HG02885 (cell line): ENCODE data around the gene CAB39.

Experiments
- ATAC-seq: cut with Tn5 transposase; IDR thresholded peaks from one replicate; pipeline ENCODE4 v1.9.1; 2021; ENCODE audit warnings: mild to moderate bottlenecking; ENCODE audit not compliant: unreplicated experiment, poor library complexity

CAB39 gene

DNA sequence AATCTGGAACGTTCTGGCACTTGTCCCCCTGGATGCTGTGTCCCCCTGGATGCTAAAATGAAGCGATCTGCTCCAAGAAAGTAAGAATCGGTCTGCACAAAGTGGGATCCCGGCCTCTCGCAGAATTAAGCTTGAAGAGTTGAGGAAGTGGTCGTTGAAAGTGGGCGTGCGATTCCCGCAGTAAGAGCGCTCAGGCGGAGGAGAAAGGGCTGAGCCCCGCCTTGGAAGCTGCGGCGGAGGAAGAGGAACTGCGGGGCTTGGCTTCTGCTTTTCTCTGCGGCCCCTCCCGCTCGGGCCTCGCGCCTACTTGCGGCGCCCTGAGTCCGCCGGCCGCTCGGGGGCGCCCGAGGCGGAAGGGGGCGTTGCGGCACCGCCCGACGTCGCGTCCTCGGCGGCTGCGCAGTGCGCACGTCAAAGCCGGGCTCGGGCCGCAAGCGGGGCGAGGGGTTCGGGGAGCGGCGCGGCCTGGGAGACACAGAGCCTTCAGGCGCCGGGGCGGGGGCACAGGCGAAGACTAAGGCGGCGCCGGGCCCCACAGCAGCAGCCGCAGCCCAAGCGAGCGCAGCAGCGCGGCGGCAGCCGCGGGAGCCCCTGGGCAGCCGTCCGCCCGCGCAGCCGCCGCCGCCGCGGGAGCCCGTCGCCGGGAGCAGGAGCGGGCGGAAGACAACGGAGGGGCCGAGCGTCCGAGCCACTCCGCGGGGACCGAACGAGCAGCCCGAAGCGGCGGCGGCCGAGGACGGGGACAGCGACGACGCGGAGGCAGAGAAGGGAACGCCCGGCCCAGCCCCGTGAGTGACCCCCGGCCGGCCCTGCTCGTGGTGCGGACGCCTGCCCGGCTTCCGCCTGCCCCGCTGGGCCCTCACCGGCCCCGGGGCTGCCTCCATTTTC is at the start of gene CAB39:
CAB39 (plus strand) TSS at position 400 of the 888 bp plus-strand sequence. CDS start 47,160 bp downstream, outside the sequence.
- ATAC-seq: peak; percentile 83

DNA sequence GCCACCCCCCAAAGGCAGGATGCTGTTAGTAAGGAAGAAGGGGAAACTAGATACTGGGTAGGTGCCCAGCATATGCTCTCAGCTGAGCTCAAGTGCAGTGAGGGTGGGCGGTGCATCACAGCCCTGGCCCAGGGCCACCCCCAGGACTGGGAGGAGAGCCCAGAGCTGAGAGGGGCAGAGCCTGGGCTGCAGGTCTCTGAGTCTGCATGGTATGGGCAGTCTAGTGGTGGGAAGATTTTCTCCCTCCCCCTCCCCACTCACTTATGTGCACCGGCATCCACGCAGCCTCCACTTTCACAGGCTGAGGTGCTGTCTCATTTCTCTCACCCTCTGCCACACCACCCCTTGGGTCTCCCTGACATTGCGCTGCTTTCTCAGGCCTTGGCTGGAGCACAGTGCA is 48.5 kb upstream of the CAB39 start:
- no peak for ATAC-seq

DNA sequence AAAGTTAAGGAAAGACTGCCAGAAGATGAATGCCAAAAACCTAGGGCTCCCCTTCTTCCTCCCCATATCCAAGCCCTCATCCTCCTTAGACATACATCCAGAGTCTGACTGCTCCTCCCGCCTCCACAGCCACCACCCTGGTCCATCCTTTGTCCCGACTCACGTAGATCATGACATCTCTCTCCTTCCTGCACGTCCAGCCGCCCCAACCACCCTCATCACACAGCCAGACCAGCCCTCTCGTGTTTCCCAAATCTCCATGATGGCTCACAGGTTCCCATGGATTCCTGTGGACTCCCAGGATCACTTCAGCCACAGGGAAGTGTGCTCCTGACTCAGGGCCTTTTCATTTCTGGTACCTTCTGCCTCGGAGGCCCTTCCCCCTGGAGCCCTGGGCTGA is 47.8 kb upstream of the CAB39 start:
- no peak for ATAC-seq

DNA sequence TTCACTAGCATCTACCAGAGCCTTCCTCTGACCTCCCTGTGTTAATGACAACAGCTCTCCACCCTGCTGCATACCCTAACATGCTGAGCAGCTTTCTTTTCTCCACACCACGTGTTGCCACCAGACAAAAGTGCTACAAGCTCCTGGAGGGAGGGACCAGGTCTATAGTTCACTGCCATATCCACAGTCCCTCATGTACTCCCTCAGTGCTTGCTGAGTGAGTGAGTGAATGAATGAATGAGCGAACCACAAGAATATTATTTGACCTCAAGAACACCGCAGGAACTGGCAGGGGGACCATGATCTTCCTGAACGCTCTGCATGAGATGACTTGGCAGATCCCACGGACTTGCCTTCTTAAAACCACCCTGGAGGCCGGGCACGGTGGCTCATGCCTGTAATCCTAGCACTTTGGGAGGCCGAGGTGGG is 47.4 kb upstream of the CAB39 start:
- ATAC-seq: no peak

DNA sequence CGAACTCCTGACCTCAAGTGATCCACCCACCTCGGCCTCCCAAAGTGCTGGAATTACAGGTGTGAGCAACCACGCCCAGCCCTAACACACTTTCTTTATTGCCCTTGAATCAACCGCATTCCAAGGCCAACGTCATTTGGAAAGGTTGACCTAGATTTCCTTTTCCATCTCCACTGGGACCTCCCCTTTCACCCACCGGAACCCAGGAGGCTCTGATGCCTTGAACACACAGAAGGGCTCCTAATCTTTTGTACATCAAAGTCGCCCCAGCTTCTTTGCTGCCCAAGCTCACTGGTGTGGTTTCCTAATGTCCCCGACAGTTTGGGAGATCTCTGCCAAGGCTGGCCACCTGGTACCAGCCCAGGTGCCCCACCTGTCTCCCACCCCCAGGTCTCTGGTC is 46.2 kb upstream of the CAB39 start:
- ATAC-seq: no peak

DNA sequence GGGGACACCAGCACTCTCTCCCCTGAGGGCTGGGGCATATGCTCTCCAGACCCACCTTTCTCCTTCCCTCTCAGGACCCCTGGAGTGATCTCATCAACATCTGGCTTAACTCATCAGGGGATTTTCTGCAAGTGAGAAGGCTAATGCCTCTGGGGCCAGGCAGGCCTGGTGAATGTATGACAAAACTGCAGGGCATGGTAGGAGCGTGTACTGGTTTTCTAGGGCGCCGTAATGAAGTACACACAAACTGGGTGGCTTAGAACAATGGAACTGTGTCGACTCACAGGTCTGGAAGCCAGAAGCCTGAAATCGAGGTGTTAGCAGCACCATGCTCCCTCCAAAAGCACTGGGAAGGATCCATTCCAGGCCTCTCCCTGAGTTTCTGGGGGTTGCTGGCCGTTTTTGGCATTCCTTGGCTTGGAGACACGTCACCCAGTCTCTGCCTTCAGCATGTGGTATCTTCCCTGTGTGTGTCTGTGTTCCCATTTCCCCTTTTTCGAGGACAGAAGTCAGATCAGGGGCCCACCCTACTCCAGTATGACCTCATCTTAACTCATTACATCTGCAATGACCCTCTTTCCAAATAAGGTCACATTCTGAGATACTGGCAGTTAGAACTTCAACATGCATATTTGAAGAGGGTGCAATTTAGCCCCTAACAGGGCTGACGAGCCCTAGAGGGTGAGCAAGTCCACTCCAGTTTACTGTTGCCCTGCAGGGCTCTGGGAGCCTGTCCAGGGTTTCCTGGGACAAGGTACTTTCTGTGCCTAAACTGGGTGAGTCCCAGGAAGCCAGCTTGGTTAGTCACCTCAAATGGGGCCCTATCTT is 45.5 kb upstream of the CAB39 start:
- ATAC-seq: no peak

DNA sequence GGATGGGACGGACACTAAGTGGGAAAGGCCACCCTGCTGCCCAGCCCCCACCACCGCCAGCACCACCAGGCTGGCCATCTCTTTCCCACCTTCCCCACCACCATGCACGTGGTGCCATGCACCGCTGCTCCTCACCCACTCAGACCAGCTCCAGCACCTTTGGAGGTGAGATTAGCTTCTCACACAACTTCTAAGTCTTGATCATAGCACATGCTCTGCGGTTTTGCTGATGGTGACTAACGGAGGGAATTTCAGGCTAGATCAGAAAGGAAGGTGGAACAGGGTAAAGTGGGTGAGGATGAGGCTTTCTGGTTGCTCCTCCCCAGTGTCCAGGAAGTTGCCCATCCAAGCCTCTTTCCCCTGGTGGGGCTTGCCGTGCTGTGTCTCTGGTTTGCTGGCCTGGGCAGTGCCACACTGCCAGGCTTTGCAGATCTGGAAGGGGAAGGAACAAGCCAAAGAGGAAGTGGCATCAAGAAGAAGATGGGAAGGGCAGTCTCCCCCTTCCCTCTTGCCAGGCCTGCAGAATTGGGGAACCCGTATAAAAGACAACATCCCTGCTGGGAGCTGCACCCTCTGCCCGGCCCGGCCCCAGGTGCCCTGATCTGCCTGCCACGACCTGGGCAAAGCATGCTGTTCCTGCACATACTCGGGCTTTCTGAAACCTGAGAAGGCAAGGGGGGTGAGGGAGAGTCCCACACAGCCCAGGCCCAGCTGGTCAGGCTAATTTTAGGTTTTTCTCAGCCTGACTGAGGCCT is 44.3 kb upstream of the CAB39 start:
- peak; percentile 63 for ATAC-seq

DNA sequence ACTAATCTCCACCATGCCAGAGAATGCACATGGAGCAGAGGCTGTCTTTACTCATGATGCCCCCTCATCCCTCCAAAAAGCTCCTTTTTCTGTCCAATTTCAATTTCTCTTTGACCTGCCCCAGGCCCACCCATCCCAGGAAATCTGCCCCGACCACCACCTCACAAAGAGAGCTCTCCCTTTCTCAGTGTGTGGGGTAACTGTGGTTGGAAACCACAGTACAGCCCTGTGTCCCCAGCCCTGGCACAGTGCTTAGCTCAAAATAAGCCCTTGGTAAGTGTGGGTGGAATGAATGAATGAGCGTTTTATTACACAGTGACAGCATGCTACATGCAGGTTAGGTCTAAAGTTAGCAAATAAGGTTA is 43.7 kb upstream of the CAB39 start:
- ATAC-seq: peak; percentile 41

DNA sequence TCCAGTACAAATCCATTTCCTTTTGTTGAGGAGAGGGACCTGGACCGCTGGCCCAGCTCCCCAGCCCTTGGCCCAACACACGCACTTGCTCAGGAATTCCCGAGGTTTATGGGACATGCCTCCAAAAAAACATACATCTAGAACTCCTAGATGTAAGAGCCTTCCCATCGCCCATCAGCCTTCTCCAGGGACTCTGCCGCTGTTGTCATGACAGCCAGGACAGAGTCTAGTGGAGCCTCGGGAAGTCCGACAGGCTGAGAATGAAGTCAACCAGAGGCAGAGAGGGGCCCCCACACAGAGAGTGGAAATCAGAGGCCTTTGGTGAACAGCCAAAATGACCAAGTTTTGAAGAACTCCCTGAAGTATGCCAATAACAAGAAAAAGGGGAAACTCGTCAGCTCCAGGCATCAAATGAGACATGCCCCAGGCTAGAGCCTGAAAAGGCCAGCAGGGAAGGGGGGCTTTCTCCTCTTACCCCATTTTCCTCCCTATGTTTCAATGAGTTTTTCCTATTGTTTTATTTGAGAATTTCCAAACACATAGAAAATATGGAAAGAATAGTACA is 43.2 kb upstream of the CAB39 start:
- no peak for ATAC-seq

DNA sequence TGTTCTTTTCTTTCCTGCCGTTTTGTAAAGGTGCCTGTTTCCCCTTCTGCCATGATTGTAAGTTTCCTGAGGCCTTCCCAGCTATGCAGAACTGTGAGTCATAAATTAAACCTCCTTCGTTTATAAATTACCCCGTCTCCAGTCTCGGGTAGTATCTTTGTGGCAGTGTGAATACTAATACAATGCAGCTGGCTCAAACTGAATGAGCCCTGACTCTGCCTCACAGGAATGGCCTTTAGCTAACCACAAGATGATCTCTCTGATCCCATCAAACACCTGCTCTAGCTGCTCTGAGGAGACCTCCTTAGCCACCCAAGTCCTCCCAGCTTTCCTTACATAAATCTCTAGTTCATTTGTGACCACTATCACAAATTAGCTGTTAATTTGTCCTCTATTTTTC is 41.5 kb upstream of the CAB39 start:
- no peak for ATAC-seq

DNA sequence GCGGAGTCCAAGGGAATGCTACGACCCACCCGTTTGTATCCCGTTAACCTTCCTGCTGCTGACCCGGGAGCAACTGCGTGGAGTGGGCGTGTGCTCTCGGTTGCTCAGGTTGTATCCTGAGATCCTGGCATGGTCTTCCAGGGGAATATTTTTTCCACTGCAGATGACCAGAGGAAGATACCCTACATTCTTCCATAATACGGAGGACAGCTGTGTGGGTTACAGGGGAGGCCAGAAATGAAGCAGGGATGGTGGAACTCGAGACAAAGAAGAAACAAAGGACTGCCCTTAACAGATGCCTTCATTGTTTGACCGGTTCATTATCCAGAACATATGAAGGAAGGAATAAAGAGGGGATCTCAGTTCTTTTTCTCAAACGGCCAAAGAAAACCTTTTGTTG is 39.8 kb upstream of the CAB39 start:
- no peak for ATAC-seq

DNA sequence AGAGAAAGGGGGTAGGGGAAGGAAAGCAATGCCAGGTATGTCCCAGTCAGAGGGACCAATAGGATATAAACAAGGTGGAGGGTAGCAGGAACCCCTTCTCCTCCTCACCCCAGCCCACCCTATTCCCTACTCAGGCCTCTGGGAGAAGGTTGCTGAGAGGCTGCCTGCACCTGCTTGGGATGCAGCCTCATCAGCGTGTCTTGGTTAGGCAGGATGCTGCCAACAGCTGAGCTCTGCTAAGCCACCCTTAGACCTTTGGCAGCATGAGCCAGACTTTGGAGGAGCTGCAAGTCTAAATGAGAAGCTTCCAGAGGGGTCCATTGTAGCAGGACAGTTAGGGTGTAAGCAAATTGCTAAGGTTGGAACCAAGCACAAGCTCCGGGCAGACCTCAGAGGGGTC is 38.2 kb upstream of the CAB39 start:
- no peak for ATAC-seq

DNA sequence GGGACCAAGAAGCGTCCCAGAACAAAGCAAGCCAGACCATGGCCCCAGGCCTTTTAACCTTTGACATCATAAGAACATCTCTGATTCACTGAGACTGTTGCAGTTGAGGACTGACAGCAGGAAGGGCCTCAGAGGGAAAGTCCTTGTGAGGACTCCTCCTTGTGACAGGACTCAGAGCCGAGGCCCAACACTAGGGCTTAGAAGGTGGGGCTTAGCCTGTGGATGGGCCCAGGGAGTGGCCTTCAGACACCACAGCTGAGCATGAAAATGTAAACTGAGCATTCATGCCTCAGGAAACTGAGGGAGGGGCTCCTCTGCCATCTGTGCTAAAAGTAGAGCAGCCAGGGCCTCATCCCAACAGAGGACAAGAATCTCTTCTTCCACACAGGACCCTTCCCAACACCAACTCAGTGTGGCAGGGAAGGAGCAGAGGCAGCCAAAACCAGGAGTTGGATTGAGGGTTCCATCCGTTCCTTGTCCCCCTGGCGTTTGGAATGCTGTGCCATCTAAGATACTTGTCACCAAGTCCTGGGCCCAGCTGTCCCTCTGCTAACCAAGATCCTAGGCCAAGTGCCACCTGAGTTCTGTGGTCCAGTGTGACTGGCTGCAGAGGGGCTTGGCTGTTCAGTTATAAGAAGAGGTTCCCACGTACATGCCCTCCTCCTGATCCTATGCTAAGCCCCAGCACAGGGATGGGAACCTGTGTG is 37.5 kb upstream of the CAB39 start:
- no peak for ATAC-seq

DNA sequence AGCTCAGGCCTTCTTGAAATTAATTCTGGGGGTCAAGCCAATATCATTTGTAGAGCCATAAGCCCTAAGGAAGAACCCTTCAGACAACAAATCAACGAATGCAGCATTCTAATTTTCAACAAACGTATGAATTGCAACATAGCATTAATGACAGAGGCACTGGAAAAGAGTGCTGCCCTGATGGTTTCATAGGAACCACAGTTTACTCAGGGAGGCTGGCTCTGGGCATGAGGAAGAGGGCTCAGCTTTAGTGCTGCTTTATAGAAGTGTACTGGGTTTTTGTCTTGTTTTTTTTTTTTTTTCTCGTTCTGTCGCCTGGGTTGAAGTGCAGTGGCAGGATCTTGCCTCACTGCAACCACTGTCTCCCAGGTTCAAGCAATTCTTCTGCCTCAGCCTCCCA is 36.1 kb upstream of the CAB39 start:
- ATAC-seq: no peak

DNA sequence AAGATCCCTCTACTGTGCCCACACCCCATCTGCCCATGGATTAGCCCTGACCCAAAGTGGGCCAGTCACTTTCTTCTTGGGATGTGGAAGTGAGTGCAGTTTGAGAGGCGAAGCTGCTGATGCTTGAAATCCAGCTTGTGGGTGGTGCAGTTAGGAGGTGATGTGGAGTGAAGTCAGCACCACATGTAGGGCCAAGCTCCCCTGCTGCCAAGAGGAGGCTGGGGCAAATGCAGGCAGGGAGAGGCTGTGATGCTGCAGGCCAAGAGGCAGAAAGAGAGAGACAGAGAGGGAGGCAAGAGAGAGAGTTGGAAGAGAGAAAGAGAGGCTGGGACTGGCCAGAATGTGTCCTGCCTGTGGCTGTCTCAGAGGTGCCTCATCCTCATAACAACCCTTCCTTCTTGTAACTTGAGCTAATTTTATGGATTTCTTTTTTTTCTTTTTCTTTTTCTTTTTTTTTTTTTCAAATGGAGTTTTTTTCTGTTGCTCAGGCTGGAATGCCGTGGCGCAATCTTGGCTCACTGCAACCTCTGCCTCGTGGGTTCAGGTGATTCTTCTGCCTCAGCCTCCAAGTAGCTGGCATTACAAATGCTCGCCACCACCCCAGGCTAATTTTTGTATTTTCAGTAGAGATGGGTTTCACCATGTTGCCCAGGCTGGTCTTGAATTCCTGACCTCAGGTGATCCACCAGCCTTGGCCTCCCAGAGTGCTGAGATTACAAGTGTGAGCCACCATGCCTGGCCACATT is 35.3 kb upstream of the CAB39 start:
- no peak for ATAC-seq

DNA sequence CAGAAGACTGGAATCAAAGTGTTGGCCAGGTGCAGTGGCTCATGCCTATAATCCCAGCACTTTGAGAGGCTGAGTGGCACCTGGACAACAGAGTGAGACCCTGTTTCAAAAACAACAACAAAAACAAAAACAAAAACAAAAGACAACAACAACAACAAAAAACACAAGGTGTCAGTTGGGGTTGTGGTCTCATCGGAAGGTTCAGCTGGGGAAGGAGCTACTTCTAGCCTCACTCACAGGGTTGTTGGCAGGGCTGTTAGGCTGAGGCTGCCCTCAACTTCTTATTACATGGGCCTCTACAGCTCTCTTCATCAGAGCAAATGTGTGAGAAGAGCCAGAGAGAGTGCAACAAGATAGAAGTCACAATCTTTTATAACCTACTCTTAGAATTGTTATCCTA is 34.6 kb upstream of the CAB39 start:
- ATAC-seq: no peak

DNA sequence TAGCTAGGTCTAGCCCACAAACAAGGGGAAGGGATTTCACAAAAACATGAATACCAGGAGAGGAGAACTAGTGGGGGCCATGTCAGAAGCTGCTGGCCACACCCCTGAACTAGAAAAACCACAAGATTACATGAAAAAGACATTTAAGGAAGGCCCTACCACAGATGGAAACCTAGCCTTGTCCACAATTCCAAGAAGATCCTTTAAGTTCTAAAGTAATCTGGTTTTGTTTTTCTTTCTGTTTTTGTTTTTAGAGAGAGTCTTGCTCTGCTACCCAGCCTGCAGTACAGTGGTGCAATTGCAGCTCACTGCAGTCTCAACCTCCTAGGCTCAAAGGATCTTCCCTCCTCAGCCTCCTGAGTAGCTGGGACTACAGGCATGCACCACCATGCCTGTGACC is 34.2 kb upstream of the CAB39 start:
- no peak for ATAC-seq

DNA sequence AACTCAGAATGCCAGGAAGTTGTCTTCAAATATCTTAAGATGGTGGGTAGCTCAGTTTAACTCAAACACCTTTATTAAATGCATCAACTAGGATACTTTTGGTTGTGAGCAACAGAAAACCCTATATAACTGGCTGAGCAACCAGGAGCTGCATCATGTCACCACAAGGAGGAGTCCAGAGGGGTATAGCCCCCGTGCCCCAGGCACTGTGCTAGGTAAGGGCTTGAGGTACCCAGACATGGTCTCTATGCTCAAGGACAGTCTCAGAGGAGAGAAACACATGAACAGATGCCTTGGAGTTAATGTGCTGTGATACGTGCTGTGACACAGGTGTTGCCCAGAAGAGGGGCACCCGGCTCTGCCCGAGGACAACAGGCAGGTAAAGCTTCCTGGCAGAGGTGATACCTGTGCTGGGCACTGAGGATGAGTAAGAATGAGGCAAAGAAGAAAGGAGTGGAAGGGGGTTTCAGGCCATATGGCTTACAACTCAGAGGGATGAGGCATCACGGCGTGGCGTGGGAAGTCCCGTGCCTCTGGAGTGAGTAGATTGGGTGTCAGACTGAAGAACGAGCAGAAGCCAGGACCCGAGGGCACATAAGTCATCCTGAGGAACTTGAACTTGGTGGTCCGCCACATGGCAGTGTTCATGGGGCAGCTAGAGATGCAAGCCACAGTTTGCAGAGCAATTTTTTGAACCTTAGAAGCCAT is 32.0 kb upstream of the CAB39 start:
- no peak for ATAC-seq

DNA sequence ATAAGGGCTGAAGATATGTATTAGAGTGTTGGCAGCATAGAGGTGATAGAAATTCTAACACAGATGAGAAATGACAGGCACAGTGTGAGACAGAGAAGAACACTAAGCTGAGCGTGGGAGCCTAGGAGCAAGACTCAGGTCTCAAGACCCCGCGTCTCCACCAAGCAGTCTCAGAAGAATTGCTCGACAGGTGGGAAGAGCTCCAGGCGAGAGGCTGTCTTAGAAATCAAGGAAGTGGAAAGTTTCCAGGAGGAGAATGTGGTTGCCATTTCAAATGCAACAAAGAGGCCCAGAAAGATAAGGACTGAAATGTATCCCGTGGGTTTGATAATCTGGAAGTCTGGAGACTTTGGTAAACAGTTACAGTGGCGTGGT is 31.5 kb upstream of the CAB39 start:
- ATAC-seq: no peak
